ENCODE data around the gene TMEM170B. TPM values are rescaled to one million over a fixed set of nuclear protein-coding genes. Genes with fewer than 3 reads are reported as not detected.

Gene TMEM170B
- total RNA-seq, 1 donor from 2014 or later, result 19.7 TPM

GRCh38 chr6:11525468-11526155 is 11.9 kb upstream of the TMEM170B start:
- H3K27ac Mint-ChIP-seq, result no peak overlapping the region
- H3K9ac ChIP-seq, result no peak overlapping the region

DNA sequence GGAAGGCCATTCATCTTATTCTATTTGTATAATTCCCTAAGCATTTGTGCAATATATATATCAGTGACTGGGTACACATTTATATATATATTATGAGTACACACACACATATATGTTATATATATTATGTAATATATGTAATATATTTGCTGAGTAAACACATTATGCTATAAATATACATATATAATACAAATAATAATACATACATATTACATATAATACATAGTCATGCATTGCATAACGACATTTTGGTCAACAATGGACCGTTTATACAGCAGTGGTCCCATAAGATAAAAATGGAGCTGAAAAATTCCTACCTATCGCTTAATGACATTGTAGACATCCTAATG is 11.4 kb upstream of the TMEM170B start:
- H3K36me3 ChIP-seq, result no peaks in the 10 kb centered on the region
- Mint-ChIP-seq H3K4me1 (no peaks in the 10 kb centered on the region), H3K4me3 (no peak overlapping the region), H3K9me3 (no peaks in the 10 kb centered on the region), H3K27ac (no peak overlapping the region), H3K27me3 (ENCODE audit: insufficient read depth, low read depth) (no peaks in the 10 kb centered on the region), H3K36me3 (no peaks in the 10 kb centered on the region)
- no peak overlapping the region for H2AFZ ChIP-seq (replicated peaks)
- H3K9me3 ChIP-seq (ENCODE audit: low read depth), result no peaks in the 10 kb centered on the region
- H3F3A ChIP-seq (ENCODE audit: low read depth), result no peaks in the 10 kb centered on the region
- no peak for TF ChIP-seq EZH2phosphoT487 (IDR thresholded peaks at IDR 0.05)
- no peak for TF ChIP-seq EZH2 (IDR thresholded peaks at IDR 0.05)
- TF ChIP-seq, protein P1, sequence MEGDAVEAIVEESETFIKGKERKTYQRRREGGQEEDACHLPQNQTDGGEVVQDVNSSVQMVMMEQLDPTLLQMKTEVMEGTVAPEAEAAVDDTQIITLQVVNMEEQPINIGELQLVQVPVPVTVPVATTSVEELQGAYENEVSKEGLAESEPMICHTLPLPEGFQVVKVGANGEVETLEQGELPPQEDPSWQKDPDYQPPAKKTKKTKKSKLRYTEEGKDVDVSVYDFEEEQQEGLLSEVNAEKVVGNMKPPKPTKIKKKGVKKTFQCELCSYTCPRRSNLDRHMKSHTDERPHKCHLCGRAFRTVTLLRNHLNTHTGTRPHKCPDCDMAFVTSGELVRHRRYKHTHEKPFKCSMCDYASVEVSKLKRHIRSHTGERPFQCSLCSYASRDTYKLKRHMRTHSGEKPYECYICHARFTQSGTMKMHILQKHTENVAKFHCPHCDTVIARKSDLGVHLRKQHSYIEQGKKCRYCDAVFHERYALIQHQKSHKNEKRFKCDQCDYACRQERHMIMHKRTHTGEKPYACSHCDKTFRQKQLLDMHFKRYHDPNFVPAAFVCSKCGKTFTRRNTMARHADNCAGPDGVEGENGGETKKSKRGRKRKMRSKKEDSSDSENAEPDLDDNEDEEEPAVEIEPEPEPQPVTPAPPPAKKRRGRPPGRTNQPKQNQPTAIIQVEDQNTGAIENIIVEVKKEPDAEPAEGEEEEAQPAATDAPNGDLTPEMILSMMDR (IDR thresholded peaks at IDR 0.05), result no peak
- H3K9ac ChIP-seq, result no peak overlapping the region
- H3K4me3 ChIP-seq, result no peak overlapping the region
- H3K27me3 ChIP-seq, result no peaks in the 10 kb centered on the region
- H3K4me1 ChIP-seq, result no peaks in the 10 kb centered on the region
- no peaks in the 10 kb centered on the region for H3K79me2 ChIP-seq (ENCODE audit: low read depth)
- H4K20me1 ChIP-seq (ENCODE audit: low read depth), result no peaks in the 10 kb centered on the region
- H3K27ac ChIP-seq, result no peak overlapping the region
- H3K4me2 ChIP-seq, result no peak overlapping the region
- no peak for DNase-seq (ENCODE audit: low spot score)

More at GRCh38 chr6:11525468-11526155, 11.9 kb upstream of the TMEM170B start:
- Mint-ChIP-seq H3K27me3 (ENCODE audit: insufficient read depth, low read depth) (no peaks in the 10 kb centered on the region), H3K4me3 (no peak overlapping the region), H3K36me3 (no peaks in the 10 kb centered on the region), H3K9me3 (no peaks in the 10 kb centered on the region), H3K4me1 (no peaks in the 10 kb centered on the region)
- no peak for DNase-seq (ENCODE audit: low spot score)
- no peaks in the 10 kb centered on the region for H3K36me3 ChIP-seq
- H3K79me2 ChIP-seq (ENCODE audit: low read depth), result no peaks in the 10 kb centered on the region
- H3K9me3 ChIP-seq (ENCODE audit: low read depth), result no peaks in the 10 kb centered on the region
- H3K27ac ChIP-seq, result no peak overlapping the region
- H4K20me1 ChIP-seq (ENCODE audit: low read depth), result no peaks in the 10 kb centered on the region
- TF ChIP-seq, protein P1 (IDR thresholded peaks at IDR 0.05), result no peak
- TF ChIP-seq EZH2phosphoT487 (IDR thresholded peaks at IDR 0.05) (no peak), EZH2 (IDR thresholded peaks at IDR 0.05) (no peak)
- no peaks in the 10 kb centered on the region for H3K27me3 ChIP-seq
- no peaks in the 10 kb centered on the region for H3K4me1 ChIP-seq
- no peak overlapping the region for H3K4me2 ChIP-seq
- no peaks in the 10 kb centered on the region for H3F3A ChIP-seq (ENCODE audit: low read depth)
- H2AFZ ChIP-seq (replicated peaks), result no peak overlapping the region
- no peak overlapping the region for H3K4me3 ChIP-seq

DNA sequence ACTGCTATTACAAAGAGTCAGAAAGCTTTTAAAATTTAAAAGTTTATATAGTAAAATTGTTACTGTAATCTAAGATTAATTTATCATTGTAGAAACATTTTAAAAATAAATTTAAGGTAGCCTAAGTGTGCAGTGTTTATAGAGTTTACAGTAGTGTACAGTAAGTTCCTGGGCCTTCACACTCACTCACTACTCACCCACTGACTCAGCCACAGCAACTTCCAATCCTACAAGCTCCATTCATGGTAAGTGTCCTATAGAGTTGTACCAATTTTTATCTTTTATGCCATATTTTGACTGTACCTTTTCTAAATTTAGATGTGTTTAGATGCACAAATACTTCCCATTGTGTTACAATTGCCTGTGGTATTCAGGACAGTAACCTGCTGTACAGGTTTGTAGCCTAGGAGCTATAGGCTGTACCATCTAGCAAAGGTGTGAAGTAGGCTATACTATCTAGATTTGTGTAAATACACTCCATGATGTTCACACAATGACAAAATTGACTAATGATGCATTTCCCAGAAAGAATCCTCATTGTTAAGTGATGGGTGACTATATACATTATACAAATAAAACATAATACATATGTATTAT is 10.2 kb upstream of the TMEM170B start:
- TF ChIP-seq EZH2 (IDR thresholded peaks at IDR 0.05) (no peak), EZH2phosphoT487 (IDR thresholded peaks at IDR 0.05) (no peak)
- TF ChIP-seq, protein P1 (IDR thresholded peaks at IDR 0.05), result no peak
- H3K9me3 ChIP-seq (ENCODE audit: low read depth), result no peaks in the 10 kb centered on the region
- Mint-ChIP-seq H3K4me3 (no peak overlapping the region), H3K4me1 (no peaks in the 10 kb centered on the region), H3K27ac (no peak overlapping the region), H3K36me3 (no peaks in the 10 kb centered on the region), H3K27me3 (ENCODE audit: insufficient read depth, low read depth) (no peaks in the 10 kb centered on the region), H3K9me3 (no peaks in the 10 kb centered on the region)
- H3K9ac ChIP-seq, result no peak overlapping the region
- no peaks in the 10 kb centered on the region for H3K4me1 ChIP-seq
- no peak overlapping the region for H3K27ac ChIP-seq
- H3K27me3 ChIP-seq, result no peaks in the 10 kb centered on the region
- H3K79me2 ChIP-seq (ENCODE audit: low read depth), result no peaks in the 10 kb centered on the region
- no peaks in the 10 kb centered on the region for H3K36me3 ChIP-seq
- H3F3A ChIP-seq (ENCODE audit: low read depth), result no peaks in the 10 kb centered on the region
- DNase-seq (ENCODE audit: low spot score), result no peak
- H4K20me1 ChIP-seq (ENCODE audit: low read depth), result no peaks in the 10 kb centered on the region
- H2AFZ ChIP-seq (replicated peaks), result no peak overlapping the region
- H3K4me2 ChIP-seq, result no peak overlapping the region
- no peak overlapping the region for H3K4me3 ChIP-seq

Measured in neural progenitor cell (in vitro differentiated cells).